Prostate gland (tissue), 2 donors: ENCODE data around the gene ZNF506. TPM values are rescaled to one million over a fixed set of nuclear protein-coding genes. Genes with fewer than 3 reads are reported as not detected.
"Not testable (repeated sequence)": the region's sequence is repeated elsewhere in the genome, so short reads cannot be mapped to it uniquely, and the experiment has no call there.

ENCODE experiments used
- DNase-seq: peaks from one replicate; pipeline ENCODE4 v3.0.0-alpha.2; 2019; ENCODE audit warnings: low spot score
- H3K27ac ChIP-seq, 2 donors: fragments of 200-600 bp; sonication (generic); 2 replicates each; pipeline ENCODE4 v1.5.1; 2017 to 2019
- H3K27me3 ChIP-seq: fragments of 200-600 bp; sonication (generic); replicated peaks from 2 replicates; pipeline ENCODE4 v1.5.1; 2019; ENCODE audit not compliant: insufficient read depth
- H3K36me3 ChIP-seq, 2 donors: fragments of 200-600 bp; sonication (generic); 1 replicate in 1 of 2; 2 replicates in 1 of 2; pipeline versions ENCODE4 v1.5.1 to v1.8.1; 2017 to 2019
- H3K4me1 ChIP-seq: fragments of 200-600 bp; sonication (generic); replicated peaks from 2 replicates; pipeline ENCODE4 v1.5.1; 2019
- H3K4me3 ChIP-seq, 2 donors: fragments of 200-600 bp; sonication (generic); 2 replicates each; pipeline ENCODE4 v1.5.1; 2017 to 2019
- H3K9me3 ChIP-seq: fragments of 200-600 bp; sonication (generic); 2 replicates; pipeline ENCODE4 v1.5.1; 2017
- CTCF ChIP-seq, 4 experiments: fragments of 200-600 bp in 2 of 4; fragments of 450-650 bp in 2 of 4; sonication (generic) in 2 of 4; IDR thresholded peaks; 1 replicate in 3 of 4; 2 replicates in 1 of 4; pipeline ENCODE4 v1.5.1; 2016 to 2019; ENCODE audit warnings: antibody characterized with exemption in 4 of 4, mild to moderate bottlenecking in 2 of 4, moderate library complexity in 2 of 4
- POLR2A ChIP-seq: fragments of 450-650 bp; IDR thresholded peaks from one replicate; pipeline ENCODE4 v1.6.1; 2016; ENCODE audit warnings: antibody characterized with exemption, mild to moderate bottlenecking
- POLR2AphosphoS5 ChIP-seq: sonication (generic); formaldehyde crosslinking; IDR thresholded peaks from one replicate; pipeline ENCODE4 v1.6.1; 2017; ENCODE audit warnings: antibody characterized with exemption
- WGBS: methylation state at CpG from one replicate; pipeline ENCODE4 v1.1.5; 2018; 5-methylcytosine and 5-hydroxymethylcytosine counted together
- intact Hi-C: fragments of 100-400 bp; cut with DNase I; formaldehyde crosslinking; loops from one replicate; pipeline ENCODE4 v1.14.2; 2022
- total RNA-seq, 2 donors: library from RNA; depleted of rRNA; stranded (reverse); fragments of >200 nt; gene quantifications; one replicate each; pipeline ENCODE4 v1.1.0, GENCODE V29; 2016

Gene ZNF506
- 10 to 100 TPM; 35.7 to 37.2 TPM for total RNA-seq

GRCh38 chr19:19821366-19821951, at the start of gene ZNF506:
Gene ZNF506, minus strand, starts transcription at chr19:19821750. Its CDS starts 147 bp downstream, at chr19:19821603.
- intact Hi-C loops = loop anchor here (5.0 kb wide), 2 partner anchors 46 to 1201 kb away; partner anchors contain the start of genes ZNF253 and ZNF430
- TF ChIP-seq POLR2AphosphoS5 (peak; percentile 93), POLR2A (peak; percentile 73), CTCF (IDR thresholded peaks at IDR 0.05) (peak in 1 of 4 experiments; percentile 11)
- Histone ChIP-seq H3K27ac (peak within 1 kb of the TSS; percentile 83 to 98), H3K36me3 (no peaks in the 10 kb centered on the region), H3K4me3 (peak within 1 kb of the TSS; percentile 58 to 78), H3K9me3 (no peaks in the 10 kb centered on the region), H3K4me1 (no peaks in the 10 kb centered on the region), H3K27me3 (no peaks in the 10 kb centered on the region)
- WGBS = under 1% methylated on average over 28 of the region's 28 CpGs
- peak; percentile 99 for DNase-seq

- H3K4me3 ChIP-seq, H3K27me3 ChIP-seq, intact Hi-C loops, DNase-seq, H3K9me3 ChIP-seq, H3K27ac ChIP-seq, H3K36me3 ChIP-seq, H3K4me1 ChIP-seq: not testable (repeated sequence)
- WGBS = 87% methylated on average over 5 of the region's 5 CpGs
Observed at GRCh38 chr19:19870086-19870485, 48.5 kb upstream of the ZNF506 start.

- WGBS = 5% methylated on average over 23 of the region's 23 CpGs
- Histone ChIP-seq H3K4me3 (peak overlapping the region; percentile 59 to 66), H3K9me3 (no peaks in the 10 kb centered on the region), H3K27me3 (no peaks in the 10 kb centered on the region), H3K27ac (peak overlapping the region; percentile 92 to 95), H3K36me3 (no peaks in the 10 kb centered on the region), H3K4me1 (no peaks in the 10 kb centered on the region)
- no peak for DNase-seq
- intact Hi-C loops = loop anchor here (2.0 to 5.0 kb wide), 2 partner anchors 34 to 44 kb away; partner anchors contain the start of genes ZNF506 and ZNF93
- TF ChIP-seq POLR2AphosphoS5 = no peak
- no peak for TF ChIP-seq CTCF (IDR thresholded peaks at IDR 0.05)
- TF ChIP-seq POLR2A = no peak
Observed at GRCh38 chr19:19866611-19867248, 45.2 kb upstream of the ZNF506 start.

- Histone ChIP-seq H3K4me1 (no peaks in the 10 kb centered on the region), H3K27ac (peak within 1 kb of the TSS; percentile 92 to 95), H3K9me3 (no peaks in the 10 kb centered on the region), H3K4me3 (peak within 1 kb of the TSS; percentile 59 to 66), H3K27me3 (no peaks in the 10 kb centered on the region), H3K36me3 (no peaks in the 10 kb centered on the region)
- intact Hi-C loops = loop anchor here (2.0 to 5.0 kb wide), 2 partner anchors 35 to 44 kb away; partner anchors contain the start of genes ZNF506 and ZNF93
- TF ChIP-seq POLR2A (peak; percentile 83), CTCF (IDR thresholded peaks at IDR 0.05) (no peak), POLR2AphosphoS5 (peak; percentile 92)
- DNase-seq = peak; percentile 98
- WGBS = under 1% methylated on average over 42 of the region's 43 CpGs
Observed at GRCh38 chr19:19865750-19866610, 44.4 kb upstream of the ZNF506 start, which contains the start of gene ZNF253. Gene ZNF253, plus strand, starts transcription at chr19:19865882. Its CDS starts 115 bp downstream, at chr19:19865997.
